HCT116 (cell line): ENCODE data around the gene CA10. TPM values are rescaled to one million over a fixed set of nuclear protein-coding genes. Genes with fewer than 3 reads are reported as not detected.

ENCODE experiments used
- ATAC-seq: fragments of 200-7000 bp; cut with Tn5 transposase; 2 replicates; pipeline ENCODE4 v1.9.1; 2020; ENCODE audit warnings: mild to moderate bottlenecking, moderate library complexity
- BruUV-seq: library from RNA; stranded (reverse); fragments of 400-500 nt; replicated peaks from 2 replicates; lab custom pipeline; 2021; lab: Mats Ljungman, UMichigan
- CTCF ChIA-PET: fragments of 300-600 bp; sonication (Branson Sonifier 250); formaldehyde crosslinking; loops from one replicate; lab custom pipeline; 2021; ENCODE audit warnings: antibody characterized with exemption; lab: Charles Lee
- POLR2A ChIA-PET: fragments of 300-600, 350-600 bp; sonication (Branson Sonifier 250); formaldehyde crosslinking; loops from one replicate; lab custom pipeline; 2021; ENCODE audit warnings: antibody characterized with exemption; lab: Charles Lee
- RAD21 ChIA-PET, 2 experiments: fragments of 300-600 bp; sonication (Branson Sonifier 250); formaldehyde crosslinking; loops; one replicate each; lab custom pipeline; 2023; ENCODE audit warnings: low total read pairs in 2 of 2; ENCODE audit not compliant: uncharacterized antibody in 2 of 2, unreplicated experiment in 2 of 2, low non-redundant PET in 1 of 2; lab: Charles Lee
- DNase-seq: peaks from one replicate; pipeline ENCODE4 v3.0.0-alpha.2; 2010; ENCODE audit warnings: low read depth, low spot score
- H2AFZ ChIP-seq: fragments of 200-600 bp; shearing (Covaris generic), sonication (generic); 2 replicates; pipeline ENCODE4 v1.6.1; 2017; ENCODE audit warnings: low read depth, mixed run types, mixed read lengths, antibody characterized with exemption, low read length; ENCODE audit not compliant: poor library complexity, severe bottlenecking
- H3K27ac ChIP-seq: 2 replicates; pipeline ENCODE4 v1.5.1; 2012; ENCODE audit warnings: low read depth, low read length
- H3K27me3 ChIP-seq: fragments of 200-600 bp; sonication (generic); 2 replicates; pipeline ENCODE4 v1.6.1; 2016; ENCODE audit warnings: mixed run types, low read length, mixed read lengths; ENCODE audit not compliant: insufficient read depth
- H3K36me3 ChIP-seq, 2 experiments: fragments of 200-500 bp in 1 of 2; fragments of 200-600 bp in 1 of 2; sonication (Bioruptor generic) in 1 of 2; sonication (generic) in 1 of 2; 2 replicates each; pipeline versions ENCODE4 v1.5.1 to v1.6.1; 2014 to 2016; ENCODE audit warnings: low read length in 2 of 2, inconsistent platforms in 1 of 2, mixed read lengths in 1 of 2, mixed run types in 1 of 2; ENCODE audit not compliant: insufficient read depth in 2 of 2, control insufficient read depth in 1 of 2
- H3K4me1 ChIP-seq, 2 experiments: fragments of 200-600 bp in 1 of 2; sonication (generic) in 1 of 2; 2 replicates each; pipeline versions ENCODE4 v1.5.1 to v1.6.1; 2012 to 2017; ENCODE audit warnings: low read length in 2 of 2, inconsistent platforms in 1 of 2, mild to moderate bottlenecking in 1 of 2, mixed read lengths in 1 of 2, mixed run types in 1 of 2, moderate library complexity in 1 of 2; ENCODE audit not compliant: insufficient read depth in 2 of 2, control insufficient read depth in 1 of 2
- H3K4me2 ChIP-seq: fragments of 200-600 bp; sonication (generic); 2 replicates; pipeline ENCODE4 v1.6.1; 2017; ENCODE audit warnings: mixed run types, low read length, mixed read lengths
- H3K4me3 ChIP-seq, 2 experiments: fragments of 200-600 bp in 1 of 2; sonication (generic) in 1 of 2; replicated peaks in 1 of 2; 2 replicates each; pipeline ENCODE4 v1.5.1; 2011 to 2016; ENCODE audit warnings: low read length in 2 of 2, control low read depth in 1 of 2, low read depth in 1 of 2, mild to moderate bottlenecking in 1 of 2, mixed read lengths in 1 of 2, mixed run types in 1 of 2
- H3K79me2 ChIP-seq: fragments of 200-600 bp; sonication (generic); 2 replicates; pipeline ENCODE4 v1.6.1; 2017; ENCODE audit warnings: mild to moderate bottlenecking, mixed run types, low read length, moderate library complexity, mixed read lengths; ENCODE audit not compliant: insufficient read depth
- H3K9ac ChIP-seq: fragments of 200-600 bp; sonication (generic); 2 replicates; pipeline ENCODE4 v1.6.1; 2016; ENCODE audit warnings: low read length, mixed read lengths
- H3K9me2 ChIP-seq: fragments of 200-600 bp; sonication (generic), shearing (Covaris generic); 2 replicates; pipeline ENCODE4 v1.6.1; 2017; ENCODE audit warnings: mixed run types, mild to moderate bottlenecking, moderate library complexity; ENCODE audit not compliant: insufficient read depth
- H3K9me3 ChIP-seq, 2 experiments: fragments of 200-500 bp in 1 of 2; fragments of 200-600 bp in 1 of 2; sonication (Bioruptor generic) in 1 of 2; sonication (generic) in 1 of 2; 2 replicates each; pipeline ENCODE4 v1.6.1; 2014 to 2017; ENCODE audit warnings: low read length in 2 of 2, mixed read lengths in 2 of 2, inconsistent platforms in 1 of 2, low read depth in 1 of 2, mild to moderate bottlenecking in 1 of 2, mixed run types in 1 of 2, moderate library complexity in 1 of 2; ENCODE audit not compliant: control insufficient read depth in 1 of 2, insufficient read depth in 1 of 2
- H4K20me1 ChIP-seq: fragments of 200-600 bp; sonication (generic), shearing (Covaris generic); 2 replicates; pipeline ENCODE4 v1.6.1; 2017; ENCODE audit warnings: mixed run types, mild to moderate bottlenecking, moderate library complexity; ENCODE audit not compliant: insufficient read depth
- ATF3 ChIP-seq: IDR thresholded peaks from 2 replicates; pipeline ENCODE4 v1.6.1; 2012
- CBX3 ChIP-seq: IDR thresholded peaks from 2 replicates; pipeline ENCODE4 v1.6.1; 2012; ENCODE audit warnings: low read depth
- CTCF ChIP-seq, 3 experiments: fragments of 200-600 bp in 1 of 3; sonication (generic) in 1 of 3; IDR thresholded peaks in 2 of 3; conservative IDR thresholded peaks in 1 of 3; 2 replicates each; pipeline ENCODE4 v1.5.1; 2012 to 2017; ENCODE audit warnings: low read depth in 2 of 3, low read length in 2 of 3, antibody characterized with exemption in 1 of 3, borderline replicate concordance in 1 of 3, control low read depth in 1 of 3, mild to moderate bottlenecking in 1 of 3, mixed read lengths in 1 of 3, mixed run types in 1 of 3, moderate library complexity in 1 of 3; ENCODE audit not compliant: insufficient read depth in 1 of 3
- EZH2 ChIP-seq: fragments of 200-600 bp; sonication (generic); IDR thresholded peaks from 2 replicates; pipeline ENCODE4 v1.6.1; 2017; ENCODE audit warnings: antibody characterized with exemption, mixed run types
- JUND ChIP-seq: IDR thresholded peaks from 2 replicates; pipeline ENCODE4 v1.6.1; 2012
- POLR2A ChIP-seq: IDR thresholded peaks from 2 replicates; pipeline ENCODE4 v1.7.0; 2011; ENCODE audit warnings: borderline replicate concordance; ENCODE audit not compliant: insufficient read depth, insufficient read length; ENCODE audit errors: extremely low read depth
- RAD21 ChIP-seq: IDR thresholded peaks from 2 replicates; pipeline ENCODE4 v1.6.1; 2012; ENCODE audit warnings: low read depth, mild to moderate bottlenecking
- SIN3A ChIP-seq: IDR thresholded peaks from 2 replicates; pipeline ENCODE4 v1.6.1; 2012; ENCODE audit warnings: low read depth
- SP1 ChIP-seq: IDR thresholded peaks from 2 replicates; pipeline ENCODE4 v1.6.1; 2012; ENCODE audit warnings: low read depth
- SRF ChIP-seq: IDR thresholded peaks from 2 replicates; pipeline ENCODE4 v1.6.1; 2012; ENCODE audit warnings: low read depth
- TCF7L2 ChIP-seq: IDR thresholded peaks from 2 replicates; pipeline ENCODE4 v1.7.0; 2011; ENCODE audit warnings: borderline replicate concordance, inconsistent platforms; ENCODE audit not compliant: insufficient read depth, insufficient read length; ENCODE audit errors: extremely low read depth
- ZFX ChIP-seq: fragments of 450-650 bp; IDR thresholded peaks from 2 replicates; pipeline ENCODE4 v1.6.1; 2017
- intact Hi-C: fragments of 100-400 bp; cut with micrococcal nuclease; formaldehyde crosslinking; loops from 2 replicates; pipeline ENCODE4 v1.10.0; 2022
- total RNA-seq: library from RNA; stranded (reverse); gene quantifications from one replicate; pipeline ENCODE4 v1.2.1, GENCODE V29; 2021; ENCODE audit not compliant: unreplicated experiment
- TF ChIP-seq, protein P1 (sequence below): IDR thresholded peaks from 2 replicates; pipeline ENCODE4 v1.6.1; 2011; ENCODE audit warnings: mild to moderate bottlenecking, low read length, moderate library complexity; ENCODE audit not compliant: insufficient replicate concordance; ENCODE audit errors: extremely low read depth

Gene CA10
- total RNA-seq, 1 experiment from 2014 or later = not detected

GRCh38 chr17:51845776-51846175 is 312.7 kb downstream of the CA10 start:
- Histone ChIP-seq H3K27ac (no peak overlapping the region), H2AFZ (no peak overlapping the region), H3K4me2 (no peak overlapping the region), H3K4me1 (no peaks in the 10 kb centered on the region), H3K79me2 (no peaks in the 10 kb centered on the region), H3K9me3 (no peaks in the 10 kb centered on the region), H3K4me3 (no peak overlapping the region), H3K36me3 (no peaks in the 10 kb centered on the region), H3K27me3 (no peaks in the 10 kb centered on the region; the same call in 1 of the 2 replicates), H4K20me1 (no peaks in the 10 kb centered on the region), H3K9ac (no peak overlapping the region), H3K9me2 (no peaks in the 10 kb centered on the region)
- ChIA-PET POLR2A (no interaction called here), RAD21 (no interaction called here), CTCF (no interaction called here)
- DNase-seq (no peak), ATAC-seq (no peak)
- TF ChIP-seq ZFX (no peak), ATF3 (no peak), SRF (no peak), SIN3A (no peak), JUND (no peak), TCF7L2 (no peak), SP1 (no peak), EZH2 (no peak), POLR2A (no peak), CBX3 (no peak), CTCF (IDR thresholded peaks at IDR 0.05 in 2 of 3, conservative IDR thresholded peaks at IDR 0.05 in 1 of 3; ENCODE audit: borderline replicate concordance in 1 of 3, insufficient read depth in 1 of 3, low read depth in 2 of 3, low read length in 2 of 3) (no peak), RAD21 (no peak)
- TF ChIP-seq, protein P1, sequence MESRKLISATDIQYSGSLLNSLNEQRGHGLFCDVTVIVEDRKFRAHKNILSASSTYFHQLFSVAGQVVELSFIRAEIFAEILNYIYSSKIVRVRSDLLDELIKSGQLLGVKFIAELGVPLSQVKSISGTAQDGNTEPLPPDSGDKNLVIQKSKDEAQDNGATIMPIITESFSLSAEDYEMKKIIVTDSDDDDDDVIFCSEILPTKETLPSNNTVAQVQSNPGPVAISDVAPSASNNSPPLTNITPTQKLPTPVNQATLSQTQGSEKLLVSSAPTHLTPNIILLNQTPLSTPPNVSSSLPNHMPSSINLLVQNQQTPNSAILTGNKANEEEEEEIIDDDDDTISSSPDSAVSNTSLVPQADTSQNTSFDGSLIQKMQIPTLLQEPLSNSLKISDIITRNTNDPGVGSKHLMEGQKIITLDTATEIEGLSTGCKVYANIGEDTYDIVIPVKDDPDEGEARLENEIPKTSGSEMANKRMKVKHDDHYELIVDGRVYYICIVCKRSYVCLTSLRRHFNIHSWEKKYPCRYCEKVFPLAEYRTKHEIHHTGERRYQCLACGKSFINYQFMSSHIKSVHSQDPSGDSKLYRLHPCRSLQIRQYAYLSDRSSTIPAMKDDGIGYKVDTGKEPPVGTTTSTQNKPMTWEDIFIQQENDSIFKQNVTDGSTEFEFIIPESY = no peak
- no TSS peak for BruUV-seq
- intact Hi-C loops = no loop called here
